Tibial nerve (tissue), 4 donors: ENCODE results near the gene TFRC. TPM values are rescaled to one million over a fixed set of nuclear protein-coding genes. Genes with fewer than 3 reads are reported as not detected.

ENCODE experiments used
- DNase-seq, 2 donors: peaks; one replicate each; pipeline ENCODE4 v3.0.0-alpha.2; 2019; ENCODE audit warnings: low spot score in 2 of 2
- H3K27ac ChIP-seq, 4 donors: fragments of 200-600 bp; sonication (generic) in 3 of 4; one replicate each; pipeline ENCODE4 v1.5.1; 2017 to 2019; ENCODE audit warnings: mild to moderate bottlenecking in 1 of 4
- H3K27me3 ChIP-seq, 2 donors: fragments of 200-600 bp; sonication (generic) in 1 of 2; one replicate each; pipeline versions ENCODE4 v1.5.1 to v1.6.0; 2017 to 2019
- H3K36me3 ChIP-seq, 3 donors: fragments of 200-600 bp; sonication (generic); one replicate each; pipeline ENCODE4 v1.5.1; 2018 to 2019
- H3K4me1 ChIP-seq, 4 donors: fragments of 200-600 bp; sonication (generic) in 3 of 4; one replicate each; pipeline ENCODE4 v1.5.1; 2017 to 2019
- H3K4me3 ChIP-seq, 4 donors: fragments of 200-600 bp; sonication (generic) in 3 of 4; one replicate each; pipeline ENCODE4 v1.5.1; 2017 to 2019; ENCODE audit warnings: mild to moderate bottlenecking in 1 of 4, moderate library complexity in 1 of 4
- H3K9me3 ChIP-seq, 4 donors: fragments of 200-600 bp; sonication (generic) in 3 of 4; one replicate each; pipeline ENCODE4 v1.5.1; 2017 to 2019
- EP300 ChIP-seq, 2 donors: sonication (generic); formaldehyde crosslinking; IDR thresholded peaks; one replicate each; pipeline ENCODE4 v1.6.1; 2017; ENCODE audit warnings: antibody characterized with exemption in 2 of 2, mild to moderate bottlenecking in 1 of 2
- POLR2A ChIP-seq, 2 donors: fragments of 450-650 bp; IDR thresholded peaks; one replicate each; pipeline ENCODE4 v1.6.1; 2017; ENCODE audit warnings: antibody characterized with exemption in 2 of 2, mild to moderate bottlenecking in 2 of 2, moderate library complexity in 2 of 2
- WGBS, 2 donors: methylation state at CpG; one replicate each; pipeline ENCODE4 v1.1.5; 2018; 5-methylcytosine and 5-hydroxymethylcytosine counted together
- total RNA-seq, 4 donors: library from RNA; depleted of rRNA; stranded (reverse); fragments of >200 nt; gene quantifications; one replicate each; pipeline ENCODE4 v1.1.0, GENCODE V29; 2016
- TF ChIP-seq, protein P1 (sequence below), 5 experiments: fragments of 200-600 bp in 3 of 5; fragments of 450-650 bp in 2 of 5; sonication (generic) in 3 of 5; IDR thresholded peaks; one replicate each; pipeline ENCODE4 v1.5.1; 2016 to 2019; ENCODE audit warnings: antibody characterized with exemption in 5 of 5, mild to moderate bottlenecking in 3 of 5, moderate library complexity in 2 of 5

The TFRC gene
- total RNA-seq, 4 donors from 2014 or later = 36.7 to 86.7 (median 43.5) TPM

DNA sequence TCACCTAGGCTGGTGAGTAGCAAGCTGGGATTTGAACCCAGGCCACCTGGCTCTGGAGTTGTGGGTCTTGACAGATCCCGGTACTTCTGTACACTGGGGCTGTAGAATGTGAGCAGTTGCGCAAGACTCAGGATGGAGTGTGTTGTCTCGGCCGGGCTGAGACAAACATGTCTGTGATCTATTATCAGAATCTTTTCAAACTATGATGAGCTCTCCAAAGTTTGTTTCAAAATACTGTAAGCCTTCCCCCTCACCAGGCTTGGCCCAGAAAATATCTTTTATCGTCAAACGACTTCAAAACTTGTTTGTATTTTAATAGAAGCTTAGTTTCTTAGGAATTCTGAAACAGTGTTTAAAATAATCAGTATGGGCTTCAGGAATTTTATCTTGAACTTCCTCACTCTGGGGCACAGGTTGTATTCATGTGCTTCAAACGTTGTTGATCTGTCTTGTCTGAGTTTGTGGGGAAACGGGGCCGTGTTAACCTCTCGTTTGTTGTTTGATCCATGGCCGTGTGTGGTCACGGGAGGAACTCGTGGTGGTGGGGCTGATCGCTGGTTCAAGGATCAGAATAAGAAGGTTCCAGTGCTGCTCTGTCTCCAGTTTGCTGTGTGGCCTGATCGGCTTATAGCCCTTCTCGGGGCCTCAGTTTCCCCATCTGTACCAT is 40.3 kb upstream of the TFRC start:
- no peak for DNase-seq
- H3K9me3 ChIP-seq = peaks cover 0 to 3% (median 0%) of the 10 kb centered on the region in 4 donors
- no peaks in the 10 kb centered on the region for H3K27me3 ChIP-seq
- no peaks in the 10 kb centered on the region for H3K36me3 ChIP-seq
- no peak overlapping the region for H3K4me3 ChIP-seq
- H3K27ac ChIP-seq = no peak overlapping the region
- no peak for TF ChIP-seq POLR2A (IDR thresholded peaks at IDR 0.05)
- TF ChIP-seq EP300 (IDR thresholded peaks at IDR 0.05) = no peak
- TF ChIP-seq, protein P1, sequence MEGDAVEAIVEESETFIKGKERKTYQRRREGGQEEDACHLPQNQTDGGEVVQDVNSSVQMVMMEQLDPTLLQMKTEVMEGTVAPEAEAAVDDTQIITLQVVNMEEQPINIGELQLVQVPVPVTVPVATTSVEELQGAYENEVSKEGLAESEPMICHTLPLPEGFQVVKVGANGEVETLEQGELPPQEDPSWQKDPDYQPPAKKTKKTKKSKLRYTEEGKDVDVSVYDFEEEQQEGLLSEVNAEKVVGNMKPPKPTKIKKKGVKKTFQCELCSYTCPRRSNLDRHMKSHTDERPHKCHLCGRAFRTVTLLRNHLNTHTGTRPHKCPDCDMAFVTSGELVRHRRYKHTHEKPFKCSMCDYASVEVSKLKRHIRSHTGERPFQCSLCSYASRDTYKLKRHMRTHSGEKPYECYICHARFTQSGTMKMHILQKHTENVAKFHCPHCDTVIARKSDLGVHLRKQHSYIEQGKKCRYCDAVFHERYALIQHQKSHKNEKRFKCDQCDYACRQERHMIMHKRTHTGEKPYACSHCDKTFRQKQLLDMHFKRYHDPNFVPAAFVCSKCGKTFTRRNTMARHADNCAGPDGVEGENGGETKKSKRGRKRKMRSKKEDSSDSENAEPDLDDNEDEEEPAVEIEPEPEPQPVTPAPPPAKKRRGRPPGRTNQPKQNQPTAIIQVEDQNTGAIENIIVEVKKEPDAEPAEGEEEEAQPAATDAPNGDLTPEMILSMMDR (IDR thresholded peaks at IDR 0.05) = no peak
- peaks cover 0 to under 1% (median 0%) of the 10 kb centered on the region in 4 donors for H3K4me1 ChIP-seq
- WGBS, 2 donors = 70 to 74% methylated on average over 16 of the region's 16 CpGs

DNA sequence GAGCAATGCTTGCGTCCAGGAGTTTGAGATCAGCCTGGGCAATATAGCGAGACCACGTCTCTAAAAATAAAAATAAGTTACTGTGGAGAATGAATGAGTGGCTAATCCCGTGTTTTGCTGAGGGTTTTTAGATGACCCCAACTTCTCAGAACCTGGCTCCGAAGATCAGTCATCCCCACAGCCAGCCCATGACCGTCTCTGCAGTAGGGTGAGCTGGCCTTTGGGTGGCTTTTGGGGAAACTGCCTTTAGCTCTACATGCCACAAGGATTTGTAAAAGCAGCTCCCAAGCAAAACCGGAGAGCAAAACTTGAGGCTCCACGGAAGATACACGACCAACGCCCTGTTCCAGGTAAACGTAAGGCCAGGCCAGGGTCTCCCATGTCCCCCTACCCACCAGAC is 39.2 kb upstream of the TFRC start:
- Histone ChIP-seq H3K9me3 (no peaks in the 10 kb centered on the region), H3K4me3 (no peak overlapping the region), H3K4me1 (no peaks in the 10 kb centered on the region), H3K27me3 (no peaks in the 10 kb centered on the region), H3K36me3 (no peaks in the 10 kb centered on the region), H3K27ac (no peak overlapping the region)
- 90 to 91% methylated on average over 11 of the region's 11 CpGs for WGBS, 2 donors
- DNase-seq = no peak
- TF ChIP-seq POLR2A (IDR thresholded peaks at IDR 0.05) = no peak
- TF ChIP-seq, protein P1 (IDR thresholded peaks at IDR 0.05) = no peak
- TF ChIP-seq EP300 (IDR thresholded peaks at IDR 0.05) = no peak

DNA sequence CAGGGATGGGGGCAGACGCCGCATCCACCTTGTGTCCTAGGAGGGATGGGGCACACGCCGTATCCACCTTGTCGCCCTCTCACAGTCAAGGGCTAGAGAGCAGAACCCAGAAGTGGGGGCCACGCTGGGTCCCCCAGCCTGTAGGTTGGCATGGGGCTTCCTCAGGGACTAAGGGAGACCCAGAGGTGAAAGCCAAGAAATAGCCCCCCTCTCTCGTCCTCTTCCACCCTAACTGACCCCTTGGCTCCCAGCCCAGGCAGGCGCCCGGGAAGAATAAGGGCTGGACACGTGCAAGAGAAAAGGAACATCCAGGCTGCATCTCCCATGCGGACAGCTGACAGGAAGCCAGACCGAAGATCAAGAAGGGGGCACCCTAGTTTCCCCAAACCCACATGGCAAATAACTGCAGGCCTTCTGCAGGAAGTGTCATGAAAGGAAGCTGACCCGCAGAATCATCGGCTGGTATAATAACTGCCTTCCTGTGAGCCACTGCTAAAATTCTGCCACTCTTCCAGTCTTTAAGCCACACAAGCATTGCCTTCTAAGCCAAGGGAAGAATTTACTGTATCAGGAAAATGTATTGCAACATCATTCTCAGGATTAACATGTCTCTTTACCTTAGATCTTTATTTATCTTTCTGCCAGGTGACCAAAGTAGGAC is 38.5 kb upstream of the TFRC start:
- H3K36me3 ChIP-seq = no peaks in the 10 kb centered on the region
- 23 to 51% methylated on average over 10 to 14 of the region's 14 CpGs for WGBS, 2 donors
- peak in 1 of 2 donors; percentile 21 for DNase-seq

DNA sequence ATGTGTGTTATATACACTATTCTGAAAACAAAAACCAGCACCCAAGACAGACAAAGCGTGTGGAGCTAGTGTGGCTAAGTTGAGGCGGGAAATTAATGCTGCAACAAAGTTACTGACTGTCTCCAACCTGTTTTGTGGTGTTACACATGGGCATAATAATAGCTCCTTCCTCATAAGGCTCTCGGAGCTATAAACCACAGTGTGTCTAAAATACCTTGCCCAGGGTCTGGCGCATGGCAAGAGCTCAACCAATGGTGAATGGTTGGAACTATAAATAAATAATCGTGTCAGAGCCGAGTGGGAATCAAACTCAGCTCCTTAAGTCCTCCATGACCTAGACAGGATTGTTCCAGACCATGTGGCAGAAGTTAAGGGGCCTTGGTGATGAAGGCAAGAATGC is 35.9 kb upstream of the TFRC start:
- Histone ChIP-seq H3K27ac (no peak overlapping the region), H3K4me3 (no peak overlapping the region), H3K9me3 (no peaks in the 10 kb centered on the region), H3K4me1 (no peaks in the 10 kb centered on the region), H3K27me3 (no peaks in the 10 kb centered on the region), H3K36me3 (no peaks in the 10 kb centered on the region)
- WGBS, 2 donors = 68 to 78% methylated on average over 6 of the region's 6 CpGs
- TF ChIP-seq EP300 (IDR thresholded peaks at IDR 0.05) (no peak), POLR2A (IDR thresholded peaks at IDR 0.05) (no peak)
- TF ChIP-seq, protein P1 (IDR thresholded peaks at IDR 0.05) = no peak
- no peak for DNase-seq

More for the DNA sequence above, 38.5 kb upstream of the TFRC start:
- Histone ChIP-seq H3K9me3 (no peaks in the 10 kb centered on the region), H3K4me3 (no peak overlapping the region), H3K27me3 (no peaks in the 10 kb centered on the region), H3K27ac (no peak overlapping the region), H3K4me1 (no peaks in the 10 kb centered on the region)
- TF ChIP-seq EP300 (IDR thresholded peaks at IDR 0.05) = peak; percentile 41 to 55
- no peak for TF ChIP-seq POLR2A (IDR thresholded peaks at IDR 0.05)

DNA sequence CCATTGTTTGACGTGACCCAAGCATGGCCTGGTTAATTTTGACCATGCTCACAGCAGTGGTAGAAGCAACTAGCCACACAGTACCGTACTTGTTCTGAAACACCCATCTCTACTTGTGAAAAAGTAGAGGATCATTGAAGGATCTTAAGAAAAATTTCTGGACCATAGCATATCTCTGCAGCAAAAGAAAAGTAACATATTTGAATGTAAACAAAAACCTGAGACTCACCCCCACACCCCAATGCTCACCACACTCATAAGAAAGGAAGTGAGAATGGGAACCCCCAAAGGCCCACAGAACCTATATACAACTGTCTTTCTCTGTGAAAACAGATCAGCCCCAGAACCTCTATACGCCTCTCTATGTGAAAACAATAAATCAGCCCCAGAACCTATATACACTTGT is 33.8 kb upstream of the TFRC start:
- Histone ChIP-seq H3K4me1 (no peaks in the 10 kb centered on the region), H3K4me3 (no peak overlapping the region), H3K9me3 (no peaks in the 10 kb centered on the region), H3K27me3 (no peaks in the 10 kb centered on the region), H3K27ac (no peak overlapping the region), H3K36me3 (no peaks in the 10 kb centered on the region)
- no peak for TF ChIP-seq POLR2A (IDR thresholded peaks at IDR 0.05)
- TF ChIP-seq, protein P1 (IDR thresholded peaks at IDR 0.05) = no peak
- no peak for TF ChIP-seq EP300 (IDR thresholded peaks at IDR 0.05)
- DNase-seq = no peak
- WGBS, 2 donors = 53 to 65% methylated on average over 3 of the region's 3 CpGs
